A172 (cell line): Measurements from ENCODE around the gene TRMT2A. TPM values are rescaled to one million over a fixed set of nuclear protein-coding genes. Genes with fewer than 3 reads are reported as not detected.
"Not testable (repeated sequence)": the region's sequence is repeated elsewhere in the genome, so short reads cannot be mapped to it uniquely, and the experiment has no call there.

ENCODE experiments used
- DNase-seq: peaks from one replicate; pipeline ENCODE4 v3.0.0-alpha.2; 2015; ENCODE audit warnings: low spot score
- total RNA-seq: library from RNA; depleted of rRNA; stranded (reverse); fragments of >200 nt; shearing (Covaris generic); gene quantifications from 2 replicates; pipeline ENCODE4 v1.2.3, GENCODE V29; 2014

Gene TRMT2A
- total RNA-seq, 1 experiment from 2014 or later: 31.1 TPM

- DNase-seq: no peak
Measured at GRCh38 chr22:20085651-20086050, 31.4 kb downstream of the TRMT2A start.

GRCh38 chr22:20084547-20085413, 32.2 kb downstream of the TRMT2A start:
- no peak for DNase-seq

GRCh38 chr22:20083891-20084546, 33.0 kb downstream of the TRMT2A start:
- DNase-seq: no peak

- no peak for DNase-seq
Measured at GRCh38 chr22:20083157-20083890, 33.7 kb downstream of the TRMT2A start.

- DNase-seq: peak; percentile 30
Measured at GRCh38 chr22:20080776-20081654, 36.0 kb downstream of the TRMT2A start.

- no peak for DNase-seq
Measured at GRCh38 chr22:20080445-20080775, 36.6 kb downstream of the TRMT2A start.

- peak; percentile 70 for DNase-seq
Measured at GRCh38 chr22:20079745-20080444, 37.1 kb downstream of the TRMT2A start, which contains the start of gene DGCR8. DGCR8 (plus strand) TSS chr22:20080241; CDS start chr22:20085964, 5,723 bp downstream.

- no peak for DNase-seq
Measured at GRCh38 chr22:20076627-20077172, 40.3 kb downstream of the TRMT2A start.

GRCh38 chr22:20071524-20071972, 45.5 kb downstream of the TRMT2A start:
- DNase-seq: no peak

- no peak for DNase-seq
Measured at GRCh38 chr22:20069331-20070042, 47.5 kb downstream of the TRMT2A start.

- no peak for DNase-seq
Measured at GRCh38 chr22:20068640-20069039, 48.4 kb downstream of the TRMT2A start.

GRCh38 chr22:20067384-20067682, 49.7 kb downstream of the TRMT2A start:
- not testable (repeated sequence) for DNase-seq

- no peak for DNase-seq
Measured at GRCh38 chr22:20066617-20067383, 50.2 kb downstream of the TRMT2A start.

- DNase-seq: no peak
Measured at GRCh38 chr22:20065896-20066616, 51.0 kb downstream of the TRMT2A start.

- no peak for DNase-seq
Measured at GRCh38 chr22:20064545-20065262, 52.3 kb downstream of the TRMT2A start.

- DNase-seq: no peak
Measured at GRCh38 chr22:20064140-20064480, 52.9 kb downstream of the TRMT2A start.

GRCh38 chr22:20063271-20064139, 53.5 kb downstream of the TRMT2A start:
- DNase-seq: no peak
